H9 (cell line): Measurements from ENCODE around the gene FOXD2. TPM values are rescaled to one million over a fixed set of nuclear protein-coding genes. Genes with fewer than 3 reads are reported as not detected.

ENCODE experiments used
- DNase-seq: peaks from one replicate; pipeline ENCODE4 v3.0.0-alpha.2; 2017
- H2AFZ ChIP-seq: one replicate; pipeline ENCODE4 v1.6.1; 2013; ENCODE audit warnings: mild to moderate bottlenecking, low read length, control low read depth, moderate library complexity
- H2AK5ac ChIP-seq: 2 replicates; pipeline ENCODE4 v1.6.1; 2013; ENCODE audit warnings: low read length, control low read depth, mixed read lengths; ENCODE audit not compliant: insufficient read length
- H2BK120ac ChIP-seq: one replicate; pipeline ENCODE4 v1.6.1; 2013; ENCODE audit warnings: low read depth, mild to moderate bottlenecking, low read length, control low read depth, inconsistent platforms; ENCODE audit not compliant: poor library complexity, severe bottlenecking
- H2BK12ac ChIP-seq: 2 replicates; pipeline ENCODE4 v1.6.1; 2013; ENCODE audit warnings: low read length, control low read depth, mixed read lengths, low read depth; ENCODE audit not compliant: insufficient read length
- H2BK15ac ChIP-seq: 2 replicates; pipeline ENCODE4 v1.6.1; 2013; ENCODE audit warnings: low read depth, low read length, control low read depth
- H2BK20ac ChIP-seq: one replicate; pipeline ENCODE4 v1.6.1; 2013; ENCODE audit warnings: low read depth, mild to moderate bottlenecking, low read length, control low read depth, inconsistent platforms; ENCODE audit not compliant: poor library complexity, severe bottlenecking
- H2BK5ac ChIP-seq: 2 replicates; pipeline ENCODE4 v1.6.1; 2013; ENCODE audit warnings: low read length, control low read depth, mixed read lengths; ENCODE audit not compliant: insufficient read length
- H3K14ac ChIP-seq: 2 replicates; pipeline ENCODE4 v1.6.1; 2013; ENCODE audit warnings: low read length, control low read depth; ENCODE audit not compliant: insufficient read depth
- H3K18ac ChIP-seq: 2 replicates; pipeline ENCODE4 v1.6.1; 2013; ENCODE audit warnings: low read depth, mild to moderate bottlenecking, mixed read lengths, low read length, control low read depth; ENCODE audit not compliant: insufficient read length
- H3K23ac ChIP-seq: 2 replicates; pipeline ENCODE4 v1.6.1; 2013; ENCODE audit warnings: low read length, control low read depth, mixed read lengths, low read depth; ENCODE audit not compliant: insufficient read length
- H3K23me2 ChIP-seq: 2 replicates; pipeline ENCODE4 v1.6.1; 2013; ENCODE audit warnings: low read depth, mild to moderate bottlenecking, mixed read lengths, low read length, control low read depth; ENCODE audit not compliant: insufficient read length, poor library complexity, severe bottlenecking
- H3K27ac ChIP-seq: 2 replicates; pipeline ENCODE4 v1.5.1; 2013; ENCODE audit warnings: low read length, control low read depth, mixed read lengths, low read depth; ENCODE audit not compliant: insufficient read length
- H3K27me3 ChIP-seq: 2 replicates; pipeline ENCODE4 v1.6.1; 2013; ENCODE audit warnings: low read length, control low read depth, inconsistent platforms; ENCODE audit not compliant: insufficient read depth
- H3K4ac ChIP-seq: 2 replicates; pipeline ENCODE4 v1.6.1; 2013; ENCODE audit warnings: low read depth, mild to moderate bottlenecking, control low read depth, inconsistent platforms, low read length, moderate library complexity
- H3K4me1 ChIP-seq: 2 replicates; pipeline ENCODE4 v1.6.1; 2013; ENCODE audit warnings: low read length, control low read depth, inconsistent platforms; ENCODE audit not compliant: insufficient read depth
- H3K4me2 ChIP-seq: 2 replicates; pipeline ENCODE4 v1.6.1; 2013; ENCODE audit warnings: low read length, control low read depth, mixed read lengths; ENCODE audit not compliant: insufficient read length, insufficient read depth
- H3K56ac ChIP-seq: 2 replicates; pipeline ENCODE4 v1.6.1; 2013; ENCODE audit warnings: low read depth, mild to moderate bottlenecking, mixed read lengths, low read length, control low read depth; ENCODE audit not compliant: insufficient read length
- H3K79me1 ChIP-seq: 2 replicates; pipeline ENCODE4 v1.6.1; 2013; ENCODE audit warnings: low read depth, mild to moderate bottlenecking, moderate library complexity, low read length, control low read depth, inconsistent platforms; ENCODE audit not compliant: insufficient read depth, poor library complexity, severe bottlenecking
- H3K79me2 ChIP-seq: 2 replicates; pipeline ENCODE4 v1.6.1; 2013; ENCODE audit warnings: low read length, control low read depth, inconsistent platforms; ENCODE audit not compliant: insufficient read depth
- H3K9ac ChIP-seq: 2 replicates; pipeline ENCODE4 v1.6.1; 2013; ENCODE audit warnings: low read length, control low read depth, mixed read lengths; ENCODE audit not compliant: insufficient read length; ENCODE audit errors: extremely low read depth
- H3K9me3 ChIP-seq: one replicate; pipeline ENCODE4 v1.6.1; 2013; ENCODE audit warnings: low read depth, low read length, inconsistent platforms; ENCODE audit not compliant: control insufficient read depth
- H3T11ph ChIP-seq: one replicate; pipeline ENCODE4 v1.6.1; 2013; ENCODE audit warnings: mild to moderate bottlenecking, low read length, control low read depth, inconsistent platforms
- H4K20me1 ChIP-seq: one replicate; pipeline ENCODE4 v1.6.1; 2013; ENCODE audit not compliant: control insufficient read depth, insufficient read length, insufficient read depth
- H4K5ac ChIP-seq: 2 replicates; pipeline ENCODE4 v1.6.1; 2013; ENCODE audit warnings: low read depth, mild to moderate bottlenecking, mixed read lengths, low read length, control low read depth; ENCODE audit not compliant: insufficient read length
- H4K8ac ChIP-seq: replicated peaks from 2 replicates; pipeline ENCODE4 v1.6.1; 2013; ENCODE audit warnings: low read length, control low read depth, mixed read lengths, low read depth; ENCODE audit not compliant: insufficient read length
- H4K91ac ChIP-seq: 2 replicates; pipeline ENCODE4 v1.6.1; 2013; ENCODE audit warnings: low read depth, mild to moderate bottlenecking, moderate library complexity, mixed read lengths, low read length, control low read depth; ENCODE audit not compliant: insufficient read length
- H3K27ac Mint-ChIP-seq, 3 experiments: 2 replicates in 2 of 3; 3 replicates in 1 of 3; pipeline ENCODE4 v1.8.0; 2020 to 2021; ENCODE audit warnings: mixed read lengths in 3 of 3, mild to moderate bottlenecking in 1 of 3, moderate library complexity in 1 of 3
- H3K27me3 Mint-ChIP-seq: 2 replicates; pipeline ENCODE4 v1.8.0; 2021; ENCODE audit warnings: low read depth, mild to moderate bottlenecking, moderate library complexity, mixed read lengths
- H3K36me3 Mint-ChIP-seq, 3 experiments: 2 replicates in 2 of 3; 3 replicates in 1 of 3; pipeline ENCODE4 v1.8.0; 2020 to 2021; ENCODE audit warnings: low read depth in 3 of 3, mixed read lengths in 3 of 3; ENCODE audit not compliant: insufficient read depth in 1 of 3
- H3K4me1 Mint-ChIP-seq, 2 experiments: 2 replicates each; pipeline ENCODE4 v1.8.0; 2020; ENCODE audit warnings: mixed read lengths in 2 of 2
- H3K4me3 Mint-ChIP-seq, 2 experiments: 2 replicates in 1 of 2; 3 replicates in 1 of 2; pipeline ENCODE4 v1.8.0; 2020 to 2021; ENCODE audit warnings: mild to moderate bottlenecking in 2 of 2, mixed read lengths in 2 of 2, moderate library complexity in 1 of 2
- H3K9me3 Mint-ChIP-seq, 2 experiments: 2 replicates in 1 of 2; 3 replicates in 1 of 2; pipeline ENCODE4 v1.8.0; 2020; ENCODE audit warnings: mild to moderate bottlenecking in 2 of 2, mixed read lengths in 2 of 2, moderate library complexity in 1 of 2
- WGBS: extraction: QIAGEN DNeasy Blood & Tissue Kit; methylation state at CpG from one replicate; pipeline ENCODE4 v1.1.7; 2013; ENCODE audit warnings: missing lambda C conversion rate, low lambda C conversion rate, mixed read lengths; ENCODE audit not compliant: insufficient read length; ENCODE audit errors: extremely low coverage; 5-methylcytosine and 5-hydroxymethylcytosine counted together
- total RNA-seq: library from RNA; stranded (reverse); gene quantifications from 2 replicates; pipeline ENCODE4 v1.2.1, GENCODE V29; 2021
- TF ChIP-seq, protein P1 (sequence below): fragments of 200-600 bp; sonication (generic); conservative IDR thresholded peaks from 3 replicates; pipeline ENCODE4 v1.8.0; 2021; ENCODE audit warnings: antibody characterized with exemption, mild to moderate bottlenecking

The FOXD2 gene
- total RNA-seq, 1 experiment from 2014 or later, result not detected

DNA sequence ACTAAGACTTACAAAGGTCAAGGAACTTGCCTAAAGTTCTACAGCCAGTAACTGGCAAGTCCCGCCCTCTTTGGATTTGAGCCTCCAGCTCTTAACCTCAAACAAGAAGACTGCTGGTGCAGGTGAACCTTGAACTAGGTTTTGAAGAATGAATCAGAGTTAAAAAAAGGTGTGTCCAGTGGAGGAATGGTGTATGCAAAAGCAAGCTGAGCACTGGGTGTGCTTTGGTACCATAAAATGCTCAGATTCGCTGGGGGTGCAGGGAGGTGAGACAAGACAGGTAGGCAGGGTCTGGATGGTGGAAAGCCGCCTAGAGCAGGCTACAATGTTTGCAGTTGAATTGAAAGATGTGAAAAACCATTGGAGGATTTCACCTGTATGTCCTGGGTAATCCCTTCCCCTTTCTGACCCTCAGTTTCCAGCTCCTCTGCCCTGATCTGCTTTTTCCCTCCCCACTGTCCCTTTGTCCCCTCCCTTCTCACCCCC is 39.8 kb downstream of the FOXD2 start:
- H2BK5ac ChIP-seq, result no peak overlapping the region
- H3K18ac ChIP-seq, result no peak overlapping the region
- H3K23me2 ChIP-seq, result no peaks in the 10 kb centered on the region
- DNase-seq, result no peak
- no peak overlapping the region for H4K91ac ChIP-seq
- H3K27me3 ChIP-seq, result no peaks in the 10 kb centered on the region
- Mint-ChIP-seq H3K9me3 (peaks cover 1 to 3% of the 10 kb centered on the region in 2 experiments; a peak in 3 of 5 replicates), H3K4me1 (peaks cover 11 to 26% of the 10 kb centered on the region in 2 experiments), H3K27ac (no peak overlapping the region), H3K4me3 (no peak overlapping the region), H3K36me3 (peaks cover 0 to 4% (median 0%) of the 10 kb centered on the region in 3 experiments; a peak in 1 of 7 replicates), H3K27me3 (peaks cover 55% of the 10 kb centered on the region)
- no peak overlapping the region for H2AFZ ChIP-seq
- no peaks in the 10 kb centered on the region for H3K79me1 ChIP-seq
- TF ChIP-seq, protein P1, sequence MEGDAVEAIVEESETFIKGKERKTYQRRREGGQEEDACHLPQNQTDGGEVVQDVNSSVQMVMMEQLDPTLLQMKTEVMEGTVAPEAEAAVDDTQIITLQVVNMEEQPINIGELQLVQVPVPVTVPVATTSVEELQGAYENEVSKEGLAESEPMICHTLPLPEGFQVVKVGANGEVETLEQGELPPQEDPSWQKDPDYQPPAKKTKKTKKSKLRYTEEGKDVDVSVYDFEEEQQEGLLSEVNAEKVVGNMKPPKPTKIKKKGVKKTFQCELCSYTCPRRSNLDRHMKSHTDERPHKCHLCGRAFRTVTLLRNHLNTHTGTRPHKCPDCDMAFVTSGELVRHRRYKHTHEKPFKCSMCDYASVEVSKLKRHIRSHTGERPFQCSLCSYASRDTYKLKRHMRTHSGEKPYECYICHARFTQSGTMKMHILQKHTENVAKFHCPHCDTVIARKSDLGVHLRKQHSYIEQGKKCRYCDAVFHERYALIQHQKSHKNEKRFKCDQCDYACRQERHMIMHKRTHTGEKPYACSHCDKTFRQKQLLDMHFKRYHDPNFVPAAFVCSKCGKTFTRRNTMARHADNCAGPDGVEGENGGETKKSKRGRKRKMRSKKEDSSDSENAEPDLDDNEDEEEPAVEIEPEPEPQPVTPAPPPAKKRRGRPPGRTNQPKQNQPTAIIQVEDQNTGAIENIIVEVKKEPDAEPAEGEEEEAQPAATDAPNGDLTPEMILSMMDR, result no peak
- no peaks in the 10 kb centered on the region for H4K20me1 ChIP-seq
- no peaks in the 10 kb centered on the region for H3K4me1 ChIP-seq
- no peak overlapping the region for H4K8ac ChIP-seq
- no peak overlapping the region for H3K27ac ChIP-seq
- no peak overlapping the region for H4K5ac ChIP-seq
- no peak overlapping the region for H2BK12ac ChIP-seq
- no peak overlapping the region for H3K4ac ChIP-seq
- H3K9ac ChIP-seq, result no peak overlapping the region
- H3K4me2 ChIP-seq, result no peak overlapping the region
- H3K9me3 ChIP-seq, result no peaks in the 10 kb centered on the region
- H3K56ac ChIP-seq, result no peak overlapping the region
- H2BK20ac ChIP-seq, result no peak overlapping the region
- WGBS, result no CpG with 5 or more reads among the region's 3 CpGs
- H3T11ph ChIP-seq, result no peak overlapping the region
- no peaks in the 10 kb centered on the region for H3K79me2 ChIP-seq
- H2BK120ac ChIP-seq, result no peak overlapping the region
- H2AK5ac ChIP-seq, result no peak overlapping the region
- H3K14ac ChIP-seq, result no peak overlapping the region
- no peak overlapping the region for H3K23ac ChIP-seq
- no peak overlapping the region for H2BK15ac ChIP-seq
